HepG2 (cell line): ENCODE data around the gene GAS2. TPM values are rescaled to one million over a fixed set of nuclear protein-coding genes. Genes with fewer than 3 reads are reported as not detected.

ENCODE experiments used
- ARNTL ChIP-seq: sonication (generic); formaldehyde crosslinking; IDR thresholded peaks from 2 replicates; pipeline ENCODE4 v1.4.0; 2020; ENCODE audit warnings: mild to moderate bottlenecking, missing genetic modification reagents
- CERS6 ChIP-seq: sonication (generic); formaldehyde crosslinking; IDR thresholded peaks from 2 replicates; pipeline ENCODE4 v1.5.0; 2020; ENCODE audit warnings: missing genetic modification reagents
- CREM ChIP-seq, 2 experiments: sonication (generic) in 1 of 2; formaldehyde crosslinking in 1 of 2; IDR thresholded peaks; 2 replicates each; pipeline versions ENCODE4 v1.4.0 to v1.6.1; 2016 to 2020; ENCODE audit warnings: antibody characterized with exemption in 1 of 2, mild to moderate bottlenecking in 1 of 2, missing genetic modification reagents in 1 of 2
- FOXJ3 ChIP-seq: sonication (generic); formaldehyde crosslinking; IDR thresholded peaks from 2 replicates; pipeline ENCODE4 v1.4.0; 2020; ENCODE audit warnings: missing genetic modification reagents, mild to moderate bottlenecking, borderline replicate concordance
- FUBP1 ChIP-seq: sonication (generic); formaldehyde crosslinking; IDR thresholded peaks from 2 replicates; pipeline ENCODE4 v1.5.1; 2020; ENCODE audit warnings: missing genetic modification reagents, mild to moderate bottlenecking, borderline replicate concordance
- GATAD1 ChIP-seq: IDR thresholded peaks from 2 replicates; pipeline ENCODE4 v1.6.1; 2016; ENCODE audit warnings: missing genetic modification reagents, missing compliant biosample characterization
- HCFC1 ChIP-seq: fragments of 150-350 bp; IDR thresholded peaks from 2 replicates; pipeline ENCODE4 v1.6.1; 2014; ENCODE audit warnings: low read depth, low read length
- HMG20A ChIP-seq: IDR thresholded peaks from 2 replicates; pipeline ENCODE4 v1.6.1; 2016; ENCODE audit warnings: borderline replicate concordance
- KDM1A ChIP-seq: IDR thresholded peaks from 2 replicates; pipeline ENCODE4 v1.6.1; 2016; ENCODE audit warnings: missing compliant biosample characterization
- MTF1 ChIP-seq: sonication (generic); formaldehyde crosslinking; IDR thresholded peaks from 2 replicates; pipeline ENCODE4 v1.5.0; 2020; ENCODE audit warnings: missing genetic modification reagents
- NFYB ChIP-seq: sonication (generic); formaldehyde crosslinking; IDR thresholded peaks from 2 replicates; pipeline ENCODE4 v1.4.0; 2020; ENCODE audit warnings: missing genetic modification reagents
- PHF21A ChIP-seq: sonication (generic); formaldehyde crosslinking; IDR thresholded peaks from 2 replicates; pipeline ENCODE4 v1.5.0; 2020; ENCODE audit warnings: mild to moderate bottlenecking, missing genetic modification reagents
- PLRG1 ChIP-seq: fragments of 450-650 bp; conservative IDR thresholded peaks from 2 replicates; pipeline ENCODE4 v1.6.1; 2016
- RBM22 ChIP-seq: fragments of 200-400 bp; formaldehyde crosslinking; optimal IDR thresholded peaks from 2 replicates; pipeline ENCODE3; 2017; ENCODE audit warnings: mild to moderate bottlenecking, low read length, moderate library complexity
- SMAD3 ChIP-seq: sonication (generic); formaldehyde crosslinking; IDR thresholded peaks from 2 replicates; pipeline ENCODE4 v1.4.0; 2020; ENCODE audit warnings: missing genetic modification reagents
- STAG1 ChIP-seq: sonication (generic); formaldehyde crosslinking; IDR thresholded peaks from 2 replicates; pipeline ENCODE4 v1.4.0; 2020; ENCODE audit warnings: missing genetic modification reagents
- TCF7 ChIP-seq: sonication (generic); IDR thresholded peaks from 2 replicates; pipeline ENCODE4 v1.6.1; 2016; ENCODE audit warnings: antibody characterized with exemption, low read depth
- ZFP36L1 ChIP-seq: sonication (generic); formaldehyde crosslinking; IDR thresholded peaks from 2 replicates; pipeline ENCODE4 v1.8.0; 2022; ENCODE audit warnings: mild to moderate bottlenecking, missing genetic modification reagents, moderate library complexity
- ZFX ChIP-seq: sonication (generic); formaldehyde crosslinking; IDR thresholded peaks from 2 replicates; pipeline ENCODE4 v1.4.0; 2020; ENCODE audit warnings: mild to moderate bottlenecking, low read depth, missing genetic modification reagents, moderate library complexity
- ZNF10 ChIP-seq: sonication (generic); formaldehyde crosslinking; IDR thresholded peaks from 2 replicates; pipeline ENCODE4 v1.4.0; 2020; ENCODE audit warnings: mild to moderate bottlenecking, low read depth, missing genetic modification reagents, borderline replicate concordance
- ZNF230 ChIP-seq: sonication (generic); formaldehyde crosslinking; IDR thresholded peaks from 2 replicates; pipeline ENCODE4 v1.4.0; 2020; ENCODE audit warnings: mild to moderate bottlenecking, missing genetic modification reagents
- ZNF562 ChIP-seq: sonication (generic); formaldehyde crosslinking; IDR thresholded peaks from 2 replicates; pipeline ENCODE4 v1.8.0; 2022; ENCODE audit warnings: missing genetic modification reagents, borderline replicate concordance
- ZNF776 ChIP-seq: sonication (generic); formaldehyde crosslinking; IDR thresholded peaks from 2 replicates; pipeline ENCODE4 v1.4.0; 2020; ENCODE audit warnings: mild to moderate bottlenecking, missing genetic modification reagents
- polyA plus RNA-seq, 8 experiments: library from polyadenylated mRNA; depleted of rRNA in 3 of 8; stranded (reverse) in 7 of 8; unstranded in 1 of 8; fragments of >200 nt; fragmentation: Illumina TruSeq in 4 of 8; extraction: Trizol in 4 of 8; gene quantifications; 2 replicates each; pipeline versions ENCODE4 v1.2.1 to v1.2.3, GENCODE V29; 2011 to 2016; ENCODE audit warnings: low read depth in 4 of 8, missing spikeins in 1 of 8, mixed read lengths in 1 of 8; ENCODE audit not compliant: insufficient read depth in 1 of 8
- total RNA-seq, 5 experiments: library from RNA; depleted of rRNA; stranded (reverse); fragments of >200 nt; fragmentation: Illumina TruSeq; extraction: Trizol; gene quantifications; 2 replicates each; pipeline ENCODE4 v1.2.3, GENCODE V29; 2016; ENCODE audit warnings: low read depth in 1 of 5
- TF ChIP-seq, protein P1 (sequence below): sonication (generic); formaldehyde crosslinking; IDR thresholded peaks from 2 replicates; pipeline ENCODE4 v1.9.0; 2022; ENCODE audit warnings: low read depth, missing genetic modification reagents
- TF ChIP-seq, protein P2 (sequence below): sonication (generic); formaldehyde crosslinking; IDR thresholded peaks from 2 replicates; pipeline ENCODE4 v1.5.0; 2020; ENCODE audit warnings: mild to moderate bottlenecking, missing genetic modification reagents, borderline replicate concordance

GAS2 gene
- total and polyA plus RNA-seq, 2 of the 13 experiments (the other 11 are each of a cell fraction or from before 2014, with no cell fraction given): 26.0 to 85.1 TPM

- no peak for TF ChIP-seq FUBP1 (CRISPR knock-in tag)
- TF ChIP-seq ZNF562 (CRISPR knock-in tag): no peak
- peak; percentile 50; the same call in 1 of the 2 replicates for TF ChIP-seq CREM (IDR thresholded peaks at IDR 0.05)
- TF ChIP-seq CREM (CRISPR knock-in tag; IDR thresholded peaks at IDR 0.05): no peak
- no peak for TF ChIP-seq ZNF10 (CRISPR knock-in tag)
- no peak; the same call in 1 of the 2 replicates for TF ChIP-seq STAG1 (CRISPR knock-in tag)
- TF ChIP-seq FOXJ3 (CRISPR knock-in tag): peak; percentile 67; the same call in 1 of the 2 replicates
- TF ChIP-seq TCF7: peak; percentile 77
- TF ChIP-seq ZFP36L1 (CRISPR knock-in tag): no peak
- TF ChIP-seq SMAD3 (CRISPR knock-in tag): no peak
- no peak; the same call in 1 of the 2 replicates for TF ChIP-seq PHF21A (CRISPR knock-in tag)
- TF ChIP-seq RBM22: no peak
- TF ChIP-seq, protein P1, sequence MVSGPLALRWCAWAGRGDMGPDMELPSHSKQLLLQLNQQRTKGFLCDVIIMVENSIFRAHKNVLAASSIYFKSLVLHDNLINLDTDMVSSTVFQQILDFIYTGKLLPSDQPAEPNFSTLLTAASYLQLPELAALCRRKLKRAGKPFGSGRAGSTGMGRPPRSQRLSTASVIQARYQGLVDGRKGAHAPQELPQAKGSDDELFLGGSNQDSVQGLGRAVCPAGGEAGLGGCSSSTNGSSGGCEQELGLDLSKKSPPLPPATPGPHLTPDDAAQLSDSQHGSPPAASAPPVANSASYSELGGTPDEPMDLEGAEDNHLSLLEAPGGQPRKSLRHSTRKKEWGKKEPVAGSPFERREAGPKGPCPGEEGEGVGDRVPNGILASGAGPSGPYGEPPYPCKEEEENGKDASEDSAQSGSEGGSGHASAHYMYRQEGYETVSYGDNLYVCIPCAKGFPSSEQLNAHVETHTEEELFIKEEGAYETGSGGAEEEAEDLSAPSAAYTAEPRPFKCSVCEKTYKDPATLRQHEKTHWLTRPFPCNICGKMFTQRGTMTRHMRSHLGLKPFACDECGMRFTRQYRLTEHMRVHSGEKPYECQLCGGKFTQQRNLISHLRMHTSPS: no peak
- no peak for TF ChIP-seq CERS6 (CRISPR knock-in tag)
- TF ChIP-seq ZNF230 (CRISPR knock-in tag): no peak
- peak; percentile 73; the same call in 1 of the 2 replicates for TF ChIP-seq HMG20A (CRISPR knock-in tag)
- no peak for TF ChIP-seq PLRG1
- no peak for TF ChIP-seq HCFC1
- TF ChIP-seq GATAD1 (CRISPR knock-in tag): peak; percentile 44; the same call in 1 of the 2 replicates
- TF ChIP-seq, protein P2, sequence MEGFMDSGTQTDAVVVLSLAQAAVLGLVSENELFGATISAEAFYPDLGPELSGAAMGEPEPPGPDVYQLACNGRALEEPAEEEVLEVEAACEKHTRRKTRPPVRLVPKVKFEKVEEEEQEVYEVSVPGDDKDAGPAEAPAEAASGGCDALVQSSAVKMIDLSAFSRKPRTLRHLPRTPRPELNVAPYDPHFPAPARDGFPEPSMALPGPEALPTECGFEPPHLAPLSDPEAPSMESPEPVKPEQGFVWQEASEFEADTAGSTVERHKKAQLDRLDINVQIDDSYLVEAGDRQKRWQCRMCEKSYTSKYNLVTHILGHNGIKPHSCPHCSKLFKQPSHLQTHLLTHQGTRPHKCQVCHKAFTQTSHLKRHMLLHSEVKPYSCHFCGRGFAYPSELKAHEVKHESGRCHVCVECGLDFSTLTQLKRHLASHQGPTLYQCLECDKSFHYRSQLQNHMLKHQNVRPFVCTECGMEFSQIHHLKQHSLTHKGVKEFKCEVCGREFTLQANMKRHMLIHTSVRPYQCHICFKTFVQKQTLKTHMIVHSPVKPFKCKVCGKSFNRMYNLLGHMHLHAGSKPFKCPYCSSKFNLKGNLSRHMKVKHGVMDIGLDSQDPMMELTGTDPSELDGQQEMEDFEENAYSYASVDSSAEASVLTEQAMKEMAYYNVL (CRISPR knock-in tag): peak; percentile 34; the same call in 1 of the 2 replicates
- TF ChIP-seq NFYB (CRISPR knock-in tag): no peak
- no peak for TF ChIP-seq ZNF776 (CRISPR knock-in tag)
- TF ChIP-seq ZFX (CRISPR knock-in tag): peak; percentile 91
- TF ChIP-seq ARNTL (CRISPR knock-in tag): no peak
- TF ChIP-seq KDM1A (CRISPR knock-in tag): peak; percentile 63; the same call in 1 of the 2 replicates
- no peak for TF ChIP-seq MTF1 (CRISPR knock-in tag)
Observed at GRCh38 chr11:22634897-22635629, 31.3 kb upstream of the GAS2 start (continued).
